Measurements from ENCODE around the gene RPS21.

RPS21 gene

DNA sequence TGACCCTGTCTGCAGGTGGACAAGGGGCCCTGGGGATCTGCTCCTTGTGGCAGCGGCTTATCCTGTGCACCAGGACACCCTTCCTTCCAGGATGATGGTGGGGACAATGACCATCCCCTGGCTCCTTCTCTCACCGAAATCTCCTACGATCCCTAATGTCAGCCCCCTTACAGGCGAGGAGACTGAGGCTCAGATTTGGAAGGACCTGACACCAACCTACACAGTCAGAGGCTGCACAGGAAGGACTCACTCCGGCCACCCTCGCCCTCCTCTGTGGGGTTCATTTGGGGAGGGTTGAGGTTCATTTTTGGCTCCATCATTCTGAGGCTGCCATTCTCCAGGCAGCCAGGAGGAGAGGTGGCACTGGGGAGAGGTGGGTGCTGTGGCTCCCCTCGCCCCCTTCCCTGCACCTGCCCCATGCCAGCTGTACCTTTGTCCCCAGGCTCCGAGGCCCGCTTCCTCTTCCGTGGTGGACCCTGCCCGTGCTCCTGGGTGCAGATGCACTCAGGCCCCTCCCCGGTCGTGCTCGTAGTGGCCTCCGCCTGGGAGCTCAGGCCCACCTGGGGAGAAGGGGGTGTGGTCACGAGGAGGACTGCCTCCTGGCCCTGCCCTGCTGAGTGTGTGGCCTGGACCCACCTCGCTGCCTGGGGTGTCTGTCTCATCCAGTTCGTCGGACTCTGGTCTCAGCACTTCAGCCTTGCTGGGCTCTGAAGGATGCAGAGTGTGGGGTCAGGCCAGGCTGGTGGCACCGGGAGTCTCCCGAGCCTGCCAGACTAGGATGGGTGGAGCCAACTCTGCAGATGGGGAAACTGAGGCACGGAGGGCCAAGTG lies 25.5 kb downstream of the RPS21 start:
- no peaks in the 10 kb centered on the region for H3K9me3 ChIP-seq (ENCODE audit: insufficient read depth, low read depth, low read length)
- no peak overlapping the region for H3K4me3 ChIP-seq (ENCODE audit: low read length, poor library complexity, severe bottlenecking)
- no peaks in the 10 kb centered on the region for H3F3A ChIP-seq (ENCODE audit: low read depth)
- H4K20me1 ChIP-seq (ENCODE audit: insufficient read depth, low read length, poor library complexity, severe bottlenecking) = no peaks in the 10 kb centered on the region
- H3K27me3 ChIP-seq (ENCODE audit: insufficient read depth, low read length, poor library complexity, severe bottlenecking) = no peaks in the 10 kb centered on the region
- no peak overlapping the region for H2AFZ ChIP-seq (ENCODE audit: low read length)
- H3K36me3 ChIP-seq (ENCODE audit: insufficient read depth, low read length) = no peaks in the 10 kb centered on the region
- no peak for TF ChIP-seq EZH2phosphoT487 (IDR thresholded peaks at IDR 0.05; ENCODE audit: borderline replicate concordance)
- TF ChIP-seq, protein P1, sequence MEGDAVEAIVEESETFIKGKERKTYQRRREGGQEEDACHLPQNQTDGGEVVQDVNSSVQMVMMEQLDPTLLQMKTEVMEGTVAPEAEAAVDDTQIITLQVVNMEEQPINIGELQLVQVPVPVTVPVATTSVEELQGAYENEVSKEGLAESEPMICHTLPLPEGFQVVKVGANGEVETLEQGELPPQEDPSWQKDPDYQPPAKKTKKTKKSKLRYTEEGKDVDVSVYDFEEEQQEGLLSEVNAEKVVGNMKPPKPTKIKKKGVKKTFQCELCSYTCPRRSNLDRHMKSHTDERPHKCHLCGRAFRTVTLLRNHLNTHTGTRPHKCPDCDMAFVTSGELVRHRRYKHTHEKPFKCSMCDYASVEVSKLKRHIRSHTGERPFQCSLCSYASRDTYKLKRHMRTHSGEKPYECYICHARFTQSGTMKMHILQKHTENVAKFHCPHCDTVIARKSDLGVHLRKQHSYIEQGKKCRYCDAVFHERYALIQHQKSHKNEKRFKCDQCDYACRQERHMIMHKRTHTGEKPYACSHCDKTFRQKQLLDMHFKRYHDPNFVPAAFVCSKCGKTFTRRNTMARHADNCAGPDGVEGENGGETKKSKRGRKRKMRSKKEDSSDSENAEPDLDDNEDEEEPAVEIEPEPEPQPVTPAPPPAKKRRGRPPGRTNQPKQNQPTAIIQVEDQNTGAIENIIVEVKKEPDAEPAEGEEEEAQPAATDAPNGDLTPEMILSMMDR (conservative IDR thresholded peaks at IDR 0.05; ENCODE audit: low read length) = no peak
- no peaks in the 10 kb centered on the region for H3K79me2 ChIP-seq (ENCODE audit: insufficient read depth, low read length)
- H3K9ac ChIP-seq (ENCODE audit: low read depth, low read length, poor library complexity, severe bottlenecking) = no peak overlapping the region
- H3K4me2 ChIP-seq (ENCODE audit: low read depth, low read length, poor library complexity, severe bottlenecking) = no peak overlapping the region
- peaks cover 20% of the 10 kb centered on the region for H3K4me1 ChIP-seq (ENCODE audit: insufficient read depth, low read length, poor library complexity, severe bottlenecking)
- no peaks in the 10 kb centered on the region for H3K9me2 ChIP-seq (replicated peaks; ENCODE audit: low read depth, low read length)

DNA sequence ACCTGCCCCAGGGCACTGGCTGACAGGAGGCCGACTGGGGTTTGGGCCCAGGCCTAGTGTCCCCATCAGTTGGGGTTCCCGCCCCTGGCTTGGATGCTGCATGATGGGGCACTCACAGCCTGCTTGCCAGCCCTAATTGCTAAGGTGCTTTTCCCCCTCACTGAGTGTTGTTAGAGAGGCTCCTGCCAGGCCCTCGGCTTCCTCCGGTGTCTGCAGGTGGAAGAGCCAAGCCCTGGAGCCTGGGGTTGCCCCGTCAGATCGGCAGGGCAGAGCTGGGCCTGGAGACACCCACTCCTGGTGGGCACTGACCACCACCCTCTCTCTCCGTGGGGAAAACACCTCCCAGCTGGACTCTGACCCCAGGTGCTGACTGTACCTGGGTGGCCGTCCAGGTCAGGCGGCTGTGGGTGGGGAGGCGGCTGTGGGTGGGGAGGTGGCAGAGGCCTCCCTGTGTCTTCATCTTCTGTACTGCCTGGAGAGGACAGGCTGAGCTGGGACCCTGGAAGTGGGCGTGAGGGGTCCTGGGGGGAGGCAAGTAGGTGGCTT lies 26.2 kb downstream of the RPS21 start:
- H3F3A ChIP-seq (ENCODE audit: low read depth) = no peaks in the 10 kb centered on the region
- H3K4me2 ChIP-seq (ENCODE audit: low read depth, low read length, poor library complexity, severe bottlenecking) = no peak overlapping the region
- no peaks in the 10 kb centered on the region for H3K27me3 ChIP-seq (ENCODE audit: insufficient read depth, low read length, poor library complexity, severe bottlenecking)
- H4K20me1 ChIP-seq (ENCODE audit: insufficient read depth, low read length, poor library complexity, severe bottlenecking) = no peaks in the 10 kb centered on the region
- no peak overlapping the region for H3K9ac ChIP-seq (ENCODE audit: low read depth, low read length, poor library complexity, severe bottlenecking)
- no peaks in the 10 kb centered on the region for H3K9me3 ChIP-seq (ENCODE audit: insufficient read depth, low read depth, low read length)
- no peaks in the 10 kb centered on the region for H3K36me3 ChIP-seq (ENCODE audit: insufficient read depth, low read length)
- H3K9me2 ChIP-seq (replicated peaks; ENCODE audit: low read depth, low read length) = no peaks in the 10 kb centered on the region
- H2AFZ ChIP-seq (ENCODE audit: low read length) = no peak overlapping the region
- no peak overlapping the region for H3K4me3 ChIP-seq (ENCODE audit: low read length, poor library complexity, severe bottlenecking)
- TF ChIP-seq, protein P1 (conservative IDR thresholded peaks at IDR 0.05; ENCODE audit: low read length) = no peak
- TF ChIP-seq EZH2phosphoT487 (IDR thresholded peaks at IDR 0.05; ENCODE audit: borderline replicate concordance) = no peak
- no peaks in the 10 kb centered on the region for H3K79me2 ChIP-seq (ENCODE audit: insufficient read depth, low read length)
- peaks cover 13% of the 10 kb centered on the region for H3K4me1 ChIP-seq (ENCODE audit: insufficient read depth, low read length, poor library complexity, severe bottlenecking)

DNA sequence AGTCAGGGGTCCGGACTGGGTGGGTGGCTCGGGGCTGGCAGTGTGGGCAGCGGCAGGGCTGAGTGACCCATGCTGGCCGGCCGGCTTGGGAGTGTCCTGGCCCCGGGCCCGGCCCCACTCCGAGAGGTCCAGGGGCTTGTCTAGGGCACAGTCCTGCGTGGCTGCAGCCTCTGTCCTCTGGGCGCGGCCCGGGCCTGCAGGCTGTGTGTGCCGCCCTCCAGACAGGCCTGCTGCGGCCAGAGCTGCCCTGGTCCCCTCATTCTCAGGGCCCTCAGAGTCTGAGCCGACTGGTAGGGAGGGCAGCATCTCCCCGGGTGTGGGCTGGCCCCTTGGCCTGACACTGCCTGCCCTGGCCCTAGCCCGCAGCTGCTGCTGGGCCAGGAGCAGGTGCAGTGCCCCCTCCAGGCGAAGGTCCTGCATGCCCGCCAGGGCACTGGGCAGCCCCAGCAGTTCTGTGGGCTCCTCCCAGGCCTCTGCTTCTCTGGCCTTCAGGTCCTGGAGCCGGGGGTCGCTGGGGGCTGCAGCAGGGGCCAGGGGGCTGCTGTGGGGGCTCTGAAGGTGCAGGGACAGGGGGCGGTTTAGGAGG lies 27.1 kb downstream of the RPS21 start:
- Histone ChIP-seq H3K27me3 (ENCODE audit: insufficient read depth, low read length, poor library complexity, severe bottlenecking) (no peaks in the 10 kb centered on the region), H3K9me3 (ENCODE audit: insufficient read depth, low read depth, low read length) (no peaks in the 10 kb centered on the region)

More for the DNA sequence above, 27.1 kb downstream of the RPS21 start:
- peaks cover 11% of the 10 kb centered on the region for H3K4me1 ChIP-seq (ENCODE audit: insufficient read depth, low read length, poor library complexity, severe bottlenecking)
- TF ChIP-seq, protein P1 (conservative IDR thresholded peaks at IDR 0.05; ENCODE audit: low read length) = peak; percentile 47
- no peak for TF ChIP-seq EZH2phosphoT487 (IDR thresholded peaks at IDR 0.05; ENCODE audit: borderline replicate concordance)
- no peak overlapping the region for H2AFZ ChIP-seq (ENCODE audit: low read length)
- no peaks in the 10 kb centered on the region for H3K9me2 ChIP-seq (replicated peaks; ENCODE audit: low read depth, low read length)
- no peaks in the 10 kb centered on the region for H4K20me1 ChIP-seq (ENCODE audit: insufficient read depth, low read length, poor library complexity, severe bottlenecking)
- no peaks in the 10 kb centered on the region for H3K36me3 ChIP-seq (ENCODE audit: insufficient read depth, low read length)
- H3K9ac ChIP-seq (ENCODE audit: low read depth, low read length, poor library complexity, severe bottlenecking) = no peak overlapping the region
- no peak overlapping the region for H3K4me3 ChIP-seq (ENCODE audit: low read length, poor library complexity, severe bottlenecking)
- no peaks in the 10 kb centered on the region for H3F3A ChIP-seq (ENCODE audit: low read depth)
- no peaks in the 10 kb centered on the region for H3K79me2 ChIP-seq (ENCODE audit: insufficient read depth, low read length)
- H3K4me2 ChIP-seq (ENCODE audit: low read depth, low read length, poor library complexity, severe bottlenecking) = no peak overlapping the region

All from Loucy (cell line).